ENCODE results near the gene HYAL4.

GRCh38 chr7:123846217-123846891 is 1.4 kb downstream of the HYAL4 start:
- TF ChIP-seq, protein P1, sequence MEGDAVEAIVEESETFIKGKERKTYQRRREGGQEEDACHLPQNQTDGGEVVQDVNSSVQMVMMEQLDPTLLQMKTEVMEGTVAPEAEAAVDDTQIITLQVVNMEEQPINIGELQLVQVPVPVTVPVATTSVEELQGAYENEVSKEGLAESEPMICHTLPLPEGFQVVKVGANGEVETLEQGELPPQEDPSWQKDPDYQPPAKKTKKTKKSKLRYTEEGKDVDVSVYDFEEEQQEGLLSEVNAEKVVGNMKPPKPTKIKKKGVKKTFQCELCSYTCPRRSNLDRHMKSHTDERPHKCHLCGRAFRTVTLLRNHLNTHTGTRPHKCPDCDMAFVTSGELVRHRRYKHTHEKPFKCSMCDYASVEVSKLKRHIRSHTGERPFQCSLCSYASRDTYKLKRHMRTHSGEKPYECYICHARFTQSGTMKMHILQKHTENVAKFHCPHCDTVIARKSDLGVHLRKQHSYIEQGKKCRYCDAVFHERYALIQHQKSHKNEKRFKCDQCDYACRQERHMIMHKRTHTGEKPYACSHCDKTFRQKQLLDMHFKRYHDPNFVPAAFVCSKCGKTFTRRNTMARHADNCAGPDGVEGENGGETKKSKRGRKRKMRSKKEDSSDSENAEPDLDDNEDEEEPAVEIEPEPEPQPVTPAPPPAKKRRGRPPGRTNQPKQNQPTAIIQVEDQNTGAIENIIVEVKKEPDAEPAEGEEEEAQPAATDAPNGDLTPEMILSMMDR (IDR thresholded peaks at IDR 0.05) = no peak
- TF ChIP-seq SMAD3 (CRISPR knock-in tag; IDR thresholded peaks at IDR 0.05; ENCODE audit: borderline replicate concordance) (no peak), FOXP4 (CRISPR knock-in tag; IDR thresholded peaks at IDR 0.05) (no peak), ZNF263 (CRISPR knock-in tag; IDR thresholded peaks at IDR 0.05; ENCODE audit: low read depth) (no peak), AFF4 (CRISPR knock-in tag; IDR thresholded peaks at IDR 0.05; ENCODE audit: borderline replicate concordance) (no peak), USF2 (CRISPR knock-in tag; IDR thresholded peaks at IDR 0.05) (no peak), ZNF232 (CRISPR knock-in tag; IDR thresholded peaks at IDR 0.05) (no peak)

All from WTC11 (cell line).